Posterior vena cava (tissue), 2 donors: ENCODE results near the gene VPS26B. TPM values are rescaled to one million over a fixed set of nuclear protein-coding genes. Genes with fewer than 3 reads are reported as not detected.
"Not testable (repeated sequence)": the region's sequence is repeated elsewhere in the genome, so short reads cannot be mapped to it uniquely, and the experiment has no call there.

Source experiments
- DNase-seq: peaks from one replicate; pipeline ENCODE4 v3.0.0-alpha.2; 2020; ENCODE audit warnings: low spot score
- intact Hi-C, 2 donors: fragments of 100-400 bp; cut with DNase I; formaldehyde crosslinking; loops; one replicate each; pipeline versions ENCODE4 v1.14.1 to v1.14.2; 2022 to 2023
- long read RNA-seq, 2 donors: library from polyadenylated mRNA; unstranded; transcript quantifications; one replicate each; pipeline ENCODE4 v2.0.0, GENCODE V29; 2020 to 2021
- total RNA-seq, 2 donors: library from RNA; stranded (reverse); fragmentation: NEBNext Ultra II Directional; extraction: Animal tissue kit (Norgen Biotek cat#: 25700); gene quantifications; one replicate each; pipeline ENCODE4 v1.2.1, GENCODE V29; 2021
- donor health status: DM: yes; HTN: yes; CAD: no.
- donor health status: DM: yes; HTN: yes; CAD: no.

VPS26B gene
- total RNA-seq, result 10 to 100 TPM; 30.7 to 34.1 TPM
- long read RNA-seq, donor 1, transcript VPS26B-201 (6 exons, 3,691 nt), result major isoform, 39 of 51 reads
- long read RNA-seq, donor 1, partial matches to known transcripts, result 3 of 51 reads
- long read RNA-seq, donor 1, other reads (novel, unspliced or antisense), result 7 of 51 reads
- long read RNA-seq, donor 2, partial matches to known transcripts, result 32 of 38 reads
- long read RNA-seq, donor 2, other reads (novel, unspliced or antisense), result 1 of 38 reads

GRCh38 chr11:134223836-134224709 is at the start of gene VPS26B, which contains the start of gene NCAPD3:
Gene VPS26B (plus strand): TSS chr11:134224671. CDS start chr11:134225123, 452 bp downstream.
Gene NCAPD3 (minus strand): TSS chr11:134223967. CDS start chr11:134223926, 41 bp downstream.
- intact Hi-C loops, result no loop called here

GRCh38 chr11:134176284-134176683 is 48.2 kb upstream of the VPS26B start:
- DNase-seq, result no peak
- intact Hi-C loops, result no loop called here

More at GRCh38 chr11:134223836-134224709, at the start of gene VPS26B, which contains the start of gene NCAPD3:
- peak; percentile 99 for DNase-seq

GRCh38 chr11:134178032-134178674 is 46.3 kb upstream of the VPS26B start:
- intact Hi-C loops, result no loop called here
- no peak for DNase-seq

- intact Hi-C loops, result no loop called here
- DNase-seq, result no peak
Observed at GRCh38 chr11:134181707-134182106, 42.8 kb upstream of the VPS26B start.

- DNase-seq, intact Hi-C loops: not testable (repeated sequence)
Observed at GRCh38 chr11:134188092-134188491, 36.4 kb upstream of the VPS26B start.

- no peak for DNase-seq
- intact Hi-C loops, result no loop called here
Observed at GRCh38 chr11:134196756-134197155, 27.7 kb upstream of the VPS26B start.

GRCh38 chr11:134199531-134199930 is 24.9 kb upstream of the VPS26B start:
- no peak for DNase-seq
- intact Hi-C loops, result no loop called here

GRCh38 chr11:134200688-134201087 is 23.8 kb upstream of the VPS26B start:
- intact Hi-C loops, result no loop called here
- DNase-seq, result no peak

- intact Hi-C loops, result no loop called here
Observed at GRCh38 chr11:134202661-134203060, 21.8 kb upstream of the VPS26B start.

GRCh38 chr11:134205729-134206128 is 18.7 kb upstream of the VPS26B start:
- intact Hi-C loops, result no loop called here
- no peak for DNase-seq

More at GRCh38 chr11:134202661-134203060, 21.8 kb upstream of the VPS26B start:
- no peak for DNase-seq

- DNase-seq, result no peak
- intact Hi-C loops, result no loop called here
Observed at GRCh38 chr11:134206185-134206584, 18.3 kb upstream of the VPS26B start.

- peak; percentile 78 for DNase-seq
Observed at GRCh38 chr11:134207538-134208239, 16.8 kb upstream of the VPS26B start.

GRCh38 chr11:134215836-134216235 is 8.6 kb upstream of the VPS26B start:
- DNase-seq, result no peak
- intact Hi-C loops, result no loop called here

More at GRCh38 chr11:134207538-134208239, 16.8 kb upstream of the VPS26B start:
- intact Hi-C loops, result no loop called here

- intact Hi-C loops, result no loop called here
- no peak for DNase-seq
Observed at GRCh38 chr11:134216816-134217215, 7.7 kb upstream of the VPS26B start.

- no peak for DNase-seq
- intact Hi-C loops, result no loop called here
Observed at GRCh38 chr11:134223121-134223520, 1.4 kb upstream of the VPS26B start.

GRCh38 chr11:134224710-134225664 is 516 bp downstream of the VPS26B start:
- DNase-seq, result peak; percentile 90
- intact Hi-C loops, result no loop called here

GRCh38 chr11:134226806-134227325 is 2.4 kb downstream of the VPS26B start:
- DNase-seq, result no peak
- intact Hi-C loops, result no loop called here

- intact Hi-C loops, result no loop called here
- DNase-seq, result no peak
Observed at GRCh38 chr11:134228625-134229024, 4.2 kb downstream of the VPS26B start.
